Right kidney (tissue), 1 donor: ENCODE data around the gene MTHFD1L.
"Not testable (repeated sequence)": the region's sequence is repeated elsewhere in the genome, so short reads cannot be mapped to it uniquely, and the experiment has no call there.

Experiments
- DNase-seq: peaks from one replicate; pipeline ENCODE4 v3.0.0-alpha.2; 2016

Gene MTHFD1L

DNA sequence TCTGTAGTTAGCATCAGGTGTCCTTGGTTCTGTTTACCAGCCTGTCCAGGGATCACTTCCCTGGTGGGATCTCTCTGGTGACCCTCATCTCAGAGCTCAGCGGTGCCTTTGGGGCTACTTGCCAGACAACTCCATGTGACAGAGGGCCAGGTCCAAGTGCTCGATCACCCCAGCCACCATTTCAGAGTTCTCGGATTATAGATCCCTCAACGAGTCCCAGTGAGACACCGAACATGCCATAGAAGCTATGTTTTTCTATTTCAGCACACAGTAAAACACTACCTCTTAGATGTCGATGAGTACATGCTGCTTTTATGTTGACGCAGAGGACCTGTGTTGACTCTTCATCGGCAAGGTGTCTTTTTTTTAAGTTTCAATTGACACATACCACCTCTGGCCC lies 204.1 kb downstream of the MTHFD1L start:
- DNase-seq, result no peak

DNA sequence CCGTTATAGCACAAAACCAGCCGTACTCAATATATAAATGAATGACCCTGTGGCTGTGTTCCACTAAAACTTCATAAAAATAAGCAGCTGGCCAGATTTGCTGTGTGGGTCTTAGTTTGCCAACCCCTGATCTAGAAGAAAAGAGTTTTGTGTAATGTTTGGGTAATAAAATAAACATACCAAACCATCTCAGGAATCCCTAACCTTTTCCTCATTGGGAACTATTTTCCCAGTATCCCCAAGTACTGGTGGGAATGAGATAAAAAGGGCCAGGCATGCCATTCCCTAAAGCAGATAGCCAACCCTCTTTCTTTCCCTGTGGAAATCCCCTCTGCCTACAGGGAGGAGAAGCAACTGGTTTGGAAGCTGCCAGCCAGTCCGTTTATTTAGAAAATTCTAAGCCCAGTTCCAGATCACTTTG lies 205.1 kb downstream of the MTHFD1L start:
- peak; percentile 2 for DNase-seq

DNA sequence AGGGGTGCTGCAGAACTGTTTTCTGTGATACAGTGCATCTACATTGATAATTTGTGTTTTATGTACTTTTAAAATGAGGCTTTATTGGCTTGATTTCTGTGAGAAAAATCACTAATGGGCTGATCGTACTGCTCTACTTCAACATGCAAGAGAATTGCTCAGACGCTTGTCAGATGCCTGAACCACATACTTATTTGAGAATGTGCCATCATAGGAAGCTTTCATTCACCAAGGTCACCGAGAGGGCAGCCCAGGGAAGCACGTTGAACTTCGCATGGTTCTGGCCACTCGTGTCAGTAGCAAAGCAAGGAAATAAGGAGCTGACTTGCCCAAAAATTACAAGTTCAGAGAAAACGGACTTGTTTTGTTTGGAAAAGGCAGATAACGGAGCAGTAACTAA lies 205.8 kb downstream of the MTHFD1L start:
- DNase-seq, result no peak

DNA sequence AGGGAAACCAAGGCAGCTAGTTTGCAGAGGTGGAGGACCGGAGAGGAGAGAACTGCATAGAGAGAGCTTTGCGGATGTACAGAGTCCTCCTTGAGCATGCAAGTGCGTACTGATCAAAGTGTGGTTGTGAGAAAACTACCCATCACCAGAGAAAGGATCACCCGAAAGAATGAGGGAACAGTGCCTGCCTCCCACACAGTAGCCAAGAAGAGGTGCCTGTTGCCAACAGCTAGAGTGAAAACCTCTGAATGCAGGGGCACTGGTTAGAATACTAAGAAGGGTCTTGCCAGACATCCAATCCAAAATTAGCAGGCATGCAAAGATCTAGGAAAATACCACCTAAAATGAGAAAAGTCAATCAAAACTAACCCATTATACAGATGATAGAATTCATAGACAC lies 207.6 kb downstream of the MTHFD1L start:
- no peak for DNase-seq

DNA sequence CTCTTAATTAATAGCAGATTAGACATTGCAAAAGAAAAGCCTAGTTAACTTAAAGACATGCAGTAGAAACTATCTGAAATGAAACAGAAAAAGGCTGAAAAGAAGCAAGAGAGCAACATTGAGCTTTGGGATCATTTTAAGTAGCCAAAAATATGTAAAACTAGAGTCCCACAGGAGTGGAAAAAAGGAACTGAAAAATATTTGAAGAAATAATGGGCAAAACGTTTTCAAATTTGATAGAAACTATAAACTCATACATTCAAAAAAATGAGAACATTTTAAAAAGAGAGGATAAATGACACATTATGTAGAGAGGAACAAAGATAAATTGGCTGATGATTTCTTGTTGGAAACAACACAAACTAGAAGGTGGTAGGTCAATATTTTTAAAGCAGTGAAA lies 208.2 kb downstream of the MTHFD1L start:
- DNase-seq, result no peak

DNA sequence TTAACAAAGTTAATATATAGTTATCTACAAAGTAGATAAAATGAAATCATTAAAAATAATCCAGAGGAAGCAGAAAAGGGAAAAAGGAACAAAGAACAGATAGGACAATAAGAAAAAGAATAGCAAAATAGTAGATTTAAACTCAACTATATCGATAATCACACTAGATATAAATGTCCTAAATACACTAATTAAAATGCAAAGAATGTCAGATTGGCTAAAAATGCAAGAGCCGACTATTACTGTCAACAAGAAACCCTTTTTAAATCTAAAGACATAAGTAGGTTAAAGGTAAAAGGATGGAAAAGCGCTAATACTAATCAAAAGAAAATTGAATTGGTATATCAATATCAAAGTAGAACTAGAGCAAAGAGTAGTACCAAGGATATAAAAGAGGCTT lies 209.5 kb downstream of the MTHFD1L start:
- no peak for DNase-seq

DNA sequence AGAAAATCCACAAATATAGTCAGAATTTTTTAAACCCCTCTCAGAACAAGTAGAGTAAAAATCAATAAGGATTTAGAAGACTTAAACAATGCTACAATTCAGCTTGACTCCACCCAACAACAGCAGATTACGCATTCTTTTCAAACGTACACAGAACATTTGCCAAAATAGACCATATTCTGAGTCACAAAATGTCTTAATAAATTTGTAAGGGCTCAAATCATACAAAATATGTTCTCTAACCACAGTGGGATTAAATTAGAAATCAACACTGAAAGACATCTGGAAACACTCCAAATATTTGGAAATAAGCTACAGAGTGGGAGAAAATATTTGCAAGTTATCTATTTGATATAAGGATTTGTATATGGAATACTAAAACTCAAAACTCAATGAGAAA lies 210.0 kb downstream of the MTHFD1L start:
- no peak for DNase-seq

DNA sequence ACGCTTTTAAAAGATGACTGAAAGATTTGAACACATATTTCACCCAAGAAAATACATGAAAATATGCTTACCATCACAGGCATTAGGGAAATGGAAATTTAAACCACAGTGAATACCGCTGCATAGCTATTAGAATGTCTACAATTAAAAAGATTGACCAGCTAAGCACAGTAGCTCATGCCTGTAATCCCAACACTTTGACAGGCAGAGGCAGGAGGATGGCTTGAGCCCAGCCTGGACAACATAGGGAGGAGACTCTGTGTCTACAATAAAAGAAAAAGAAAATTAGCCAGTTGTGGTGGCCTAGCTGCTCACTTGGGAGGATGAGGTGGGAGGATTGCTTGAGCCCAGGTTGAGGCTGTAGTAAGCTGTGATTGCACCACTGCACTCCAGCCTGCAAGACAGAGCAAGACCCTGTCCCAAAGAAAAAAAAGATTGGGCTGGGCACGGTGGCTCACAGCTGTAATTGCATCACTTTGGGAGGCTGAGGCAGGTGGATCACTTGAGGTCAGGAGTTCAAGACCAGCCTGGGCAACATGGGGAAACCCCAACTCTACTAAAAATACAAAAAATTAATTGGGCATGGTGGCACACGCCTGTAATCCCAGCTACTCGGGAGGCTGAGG lies 210.5 kb downstream of the MTHFD1L start:
- DNase-seq, result no peak

DNA sequence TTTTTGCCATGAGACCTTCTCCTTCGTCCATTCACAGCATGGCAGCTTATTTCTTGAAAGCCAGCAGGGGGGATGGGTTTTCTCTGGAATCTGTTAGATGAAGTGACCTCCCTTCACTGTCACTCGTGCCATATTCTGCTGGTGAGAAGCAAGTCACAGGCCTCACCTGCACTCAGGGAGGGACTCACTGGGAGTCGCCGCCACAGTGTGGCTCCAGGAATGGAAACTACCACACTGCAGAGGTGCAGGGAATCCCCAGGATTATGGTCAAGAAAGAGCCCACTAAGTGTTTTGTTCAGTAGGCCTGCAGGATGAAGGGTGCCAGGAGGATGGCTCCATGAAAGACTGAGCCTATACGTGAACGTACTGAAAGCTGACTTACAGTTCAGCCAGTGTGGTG lies 213.2 kb downstream of the MTHFD1L start:
- no peak for DNase-seq

DNA sequence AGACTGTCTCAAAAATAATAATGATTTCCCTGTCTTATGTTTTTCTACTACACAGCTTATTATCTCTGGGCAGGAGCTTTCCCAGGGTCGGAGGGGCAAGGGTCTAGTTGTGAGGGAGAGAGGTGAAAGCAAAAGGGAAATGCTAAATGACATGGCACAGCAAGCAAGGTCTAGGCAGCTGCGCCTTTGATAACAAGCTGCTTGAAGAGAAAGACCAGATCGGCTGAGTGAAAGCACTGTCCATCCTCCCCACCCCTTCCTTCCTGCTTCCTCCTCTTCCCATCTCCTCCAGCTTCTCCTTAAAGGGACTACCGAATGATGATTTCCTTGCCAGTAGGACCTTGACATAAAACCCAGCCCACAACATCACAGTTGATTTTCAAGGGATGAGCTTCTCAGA lies 216.2 kb downstream of the MTHFD1L start:
- no peak for DNase-seq

DNA sequence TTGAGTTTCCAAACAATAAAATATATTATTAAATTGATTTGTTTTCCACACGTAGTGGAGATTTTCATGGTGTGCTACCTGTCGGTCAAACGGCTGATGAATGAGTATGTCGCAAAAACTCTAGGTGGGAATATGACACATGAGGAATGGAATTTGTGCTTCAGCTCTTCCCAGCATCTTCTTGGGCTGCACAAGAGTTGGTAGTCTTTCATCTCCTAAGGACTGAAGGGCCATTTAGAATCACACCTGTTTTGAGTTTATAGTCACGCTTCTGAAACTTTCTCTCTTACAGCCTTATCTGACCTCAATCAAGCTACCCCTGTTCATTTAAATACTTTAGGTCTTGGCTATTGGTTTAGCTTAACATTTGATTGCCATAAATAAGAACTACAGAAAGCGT lies 216.6 kb downstream of the MTHFD1L start:
- no peak for DNase-seq

DNA sequence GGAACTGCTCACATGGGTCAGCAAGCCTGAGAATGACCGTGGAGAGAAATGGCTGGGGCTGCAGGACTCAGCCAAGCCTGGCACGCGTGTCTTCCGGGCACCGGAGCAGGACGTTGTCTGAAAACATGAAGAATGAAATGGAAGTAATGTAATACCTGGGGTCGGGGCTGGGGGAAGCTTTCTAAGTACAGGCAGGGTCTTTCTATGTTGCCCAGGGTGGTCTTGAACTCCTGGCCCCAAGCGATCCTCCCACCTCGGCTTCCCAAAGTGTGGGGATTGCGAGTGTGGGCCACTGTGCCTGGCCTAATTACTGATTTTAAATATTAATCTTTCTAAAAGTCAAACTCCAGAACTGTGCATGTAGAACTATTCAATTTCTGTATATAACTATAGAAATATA lies 218.8 kb downstream of the MTHFD1L start:
- no peak for DNase-seq

DNA sequence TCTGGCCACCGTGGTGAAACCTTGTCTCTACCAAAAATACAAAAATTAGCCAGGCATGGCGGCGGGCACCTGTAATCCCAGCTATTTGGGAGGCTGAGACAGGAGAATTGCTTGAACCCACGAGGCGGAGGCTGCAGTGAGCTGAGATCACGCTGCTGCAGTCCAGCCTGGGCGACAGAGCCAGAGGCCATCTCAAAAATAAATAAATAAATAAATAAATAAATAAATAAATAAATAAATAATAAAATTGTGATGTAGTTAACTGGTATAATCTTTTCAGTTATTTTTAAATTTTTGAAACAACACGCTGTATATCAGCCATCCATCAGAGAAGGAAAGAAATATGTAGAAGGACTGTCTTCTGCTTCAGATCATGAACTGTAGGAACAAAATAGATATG lies 221.6 kb downstream of the MTHFD1L start:
- not testable (repeated sequence) for DNase-seq

DNA sequence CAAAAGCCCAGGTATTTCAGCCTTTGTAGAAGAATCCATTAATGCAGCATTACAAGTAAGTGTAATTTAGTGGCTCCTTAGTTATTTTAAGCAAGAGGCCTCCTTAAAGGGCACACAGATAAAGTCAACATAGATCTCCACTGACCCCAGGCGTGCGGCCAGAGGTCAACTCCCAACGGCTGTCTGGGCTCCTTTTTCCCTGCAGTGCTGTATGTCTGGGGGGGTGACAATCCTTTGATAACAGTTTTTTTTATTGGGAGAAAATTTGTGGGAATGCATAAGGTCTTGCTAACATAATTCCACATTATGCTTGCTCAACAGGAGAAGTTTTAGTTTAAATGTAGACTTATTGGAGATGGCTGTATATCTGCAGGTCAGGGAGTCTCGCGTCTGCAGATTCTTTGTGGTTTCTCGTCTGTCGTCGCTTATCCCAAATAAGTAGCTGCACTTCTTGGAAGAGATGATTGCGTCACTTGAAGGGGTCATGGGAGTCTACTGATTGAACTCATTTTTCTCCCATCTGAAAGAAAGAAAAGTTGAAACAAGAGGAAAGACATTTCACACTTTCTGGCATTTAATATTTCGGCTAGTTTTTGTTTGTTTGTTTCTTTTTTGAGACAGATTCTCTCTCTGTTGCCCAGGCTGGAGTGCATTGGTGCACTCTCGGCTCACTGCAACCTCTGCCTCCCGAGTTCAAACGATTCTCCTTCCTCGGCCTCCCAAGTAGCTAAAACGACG lies 222.5 kb downstream of the MTHFD1L start:
- no peak for DNase-seq

DNA sequence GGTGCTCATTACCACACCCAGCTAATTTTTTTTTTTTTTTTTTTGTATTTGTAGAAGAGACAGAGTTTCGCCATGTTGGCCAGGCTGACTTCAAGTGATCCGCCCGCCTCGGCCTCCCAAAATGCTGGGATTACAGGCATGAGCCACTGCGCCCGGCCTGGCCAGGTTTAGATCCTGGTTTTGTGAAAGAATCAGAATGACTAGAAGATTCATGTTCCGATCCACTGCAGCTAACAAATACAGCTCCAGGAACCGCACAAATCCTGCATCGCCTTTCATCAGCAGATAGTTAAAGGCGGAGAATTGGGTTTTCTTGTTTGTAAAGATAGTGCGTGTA lies 223.1 kb downstream of the MTHFD1L start:
- DNase-seq, result no peak

DNA sequence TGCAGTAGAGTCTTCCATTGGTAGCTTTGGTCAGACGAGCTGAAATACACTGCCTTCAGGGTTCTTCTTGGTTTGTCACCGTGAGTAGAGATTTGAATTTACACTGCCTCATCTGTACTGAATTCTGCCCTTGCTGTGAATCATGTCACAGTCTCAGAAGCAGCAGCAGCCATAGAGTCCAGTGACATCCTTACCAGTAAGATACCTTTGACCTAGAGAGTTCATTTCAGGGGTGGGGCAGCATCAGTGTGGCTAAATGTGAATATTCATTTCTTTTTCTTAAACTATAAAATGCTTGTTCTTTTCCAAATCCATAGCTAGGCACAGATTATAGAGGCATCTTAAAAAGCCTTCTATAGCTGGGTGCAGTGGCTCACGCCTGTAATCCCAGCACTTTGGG lies 223.5 kb downstream of the MTHFD1L start:
- DNase-seq, result no peak

DNA sequence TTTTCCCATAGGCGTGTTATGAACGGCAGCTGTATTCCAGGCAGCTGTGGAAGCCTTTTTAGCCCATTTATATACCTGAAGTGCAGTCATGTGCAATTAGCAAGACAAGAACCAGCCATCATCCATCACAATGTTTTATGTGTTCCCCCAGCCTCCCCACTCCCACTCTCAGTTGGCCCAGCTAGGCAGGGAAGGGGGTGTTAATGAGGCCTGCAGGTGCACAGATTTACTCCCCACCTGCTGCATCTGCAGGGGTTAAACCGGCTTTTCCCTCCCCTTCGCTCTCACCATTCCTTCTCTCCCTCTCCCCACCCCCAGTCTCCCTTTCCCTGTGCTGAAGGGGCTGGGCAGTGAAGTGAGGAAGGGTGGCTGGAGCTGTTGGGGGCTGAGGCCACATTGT lies 224.5 kb downstream of the MTHFD1L start:
- peak; percentile 59 for DNase-seq

DNA sequence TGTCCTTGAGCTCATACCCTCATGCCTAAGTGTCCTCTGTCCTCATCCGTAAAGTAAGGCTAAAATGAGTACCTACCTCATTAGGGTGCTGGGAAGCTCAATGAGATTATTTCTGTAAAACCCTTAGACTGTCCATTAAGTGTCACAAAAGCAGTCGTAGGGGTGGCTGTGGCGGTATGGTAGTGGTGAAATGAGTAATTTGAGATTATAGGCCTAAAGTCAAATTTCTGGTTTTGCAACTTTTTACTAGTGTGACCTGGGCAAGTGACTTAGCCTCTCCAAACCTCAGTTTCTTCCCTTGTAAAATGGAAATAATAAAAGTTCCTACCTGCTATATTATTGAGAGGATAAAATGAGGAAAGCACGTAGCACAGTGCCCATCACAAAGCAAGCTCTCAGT lies 226.1 kb downstream of the MTHFD1L start:
- no peak for DNase-seq

DNA sequence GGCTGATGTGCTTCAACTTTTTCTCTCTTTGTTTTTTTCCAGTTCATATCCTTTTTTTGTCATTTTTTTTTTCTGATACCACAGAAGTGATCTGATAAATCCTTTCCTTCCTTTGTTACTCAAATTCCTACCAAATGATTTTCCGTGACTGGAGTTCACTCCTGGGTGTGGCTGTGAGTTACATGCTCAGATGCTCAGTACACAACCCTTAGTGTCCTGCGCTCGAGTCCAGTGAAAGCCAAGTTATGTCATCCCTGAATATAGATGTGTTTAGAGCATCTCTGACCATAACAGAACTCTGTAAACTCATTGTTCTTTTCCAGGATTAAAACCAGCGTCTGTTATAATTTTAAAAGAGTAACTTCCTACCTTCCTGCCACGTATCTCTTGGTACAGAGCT lies 227.1 kb downstream of the MTHFD1L start:
- no peak for DNase-seq

DNA sequence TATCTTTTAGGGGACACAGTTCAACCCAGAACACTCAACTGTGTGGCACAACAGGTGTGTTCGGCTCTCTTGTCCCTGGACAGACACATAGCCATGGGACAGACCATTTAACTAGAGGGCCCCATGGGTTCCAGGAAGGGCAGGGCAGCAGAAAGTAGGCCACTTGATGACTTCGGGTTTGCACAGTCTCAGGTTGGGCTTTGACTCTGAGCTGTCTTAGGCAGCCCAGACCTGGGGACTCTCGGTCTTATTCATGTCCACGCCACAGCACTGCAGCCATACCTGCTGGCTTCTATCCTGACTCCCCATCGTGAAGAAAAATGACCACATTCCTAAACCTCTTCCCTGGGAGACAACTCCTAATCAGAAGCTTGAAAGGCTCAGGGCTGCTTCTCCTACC lies 228.2 kb downstream of the MTHFD1L start:
- no peak for DNase-seq

DNA sequence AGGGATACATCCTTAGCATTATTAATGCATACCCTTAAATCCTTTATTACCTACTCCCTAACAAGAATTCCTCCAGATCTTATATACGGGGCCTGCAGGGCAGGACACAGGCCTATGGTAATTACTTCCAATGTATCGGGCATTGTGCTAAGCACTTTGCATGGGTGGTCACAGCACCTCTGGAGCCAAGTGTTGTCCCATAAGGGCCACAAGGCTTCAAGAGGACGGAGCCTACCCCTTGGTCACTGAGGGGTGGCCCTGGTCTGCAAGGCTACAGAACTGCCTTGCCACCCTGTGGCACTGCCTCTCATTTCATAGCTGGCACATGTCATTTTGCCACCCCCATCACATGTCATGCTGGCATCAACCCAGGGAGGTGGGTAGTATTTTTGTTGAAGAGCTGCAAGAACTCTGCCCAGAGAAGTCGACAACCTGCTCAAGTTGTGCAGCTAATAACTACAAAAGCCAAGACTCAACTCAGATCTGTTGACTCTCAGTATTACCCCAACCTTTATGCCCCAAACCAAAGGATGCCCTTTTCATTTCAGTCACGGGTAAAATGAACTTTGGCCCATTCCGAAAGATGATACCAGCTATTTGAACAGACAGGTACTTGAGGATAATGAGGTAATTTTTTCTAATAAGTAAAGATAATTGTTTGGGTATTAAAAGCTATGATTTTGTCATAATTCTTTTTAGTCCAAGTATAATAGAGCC lies 230.2 kb downstream of the MTHFD1L start:
- no peak for DNase-seq

DNA sequence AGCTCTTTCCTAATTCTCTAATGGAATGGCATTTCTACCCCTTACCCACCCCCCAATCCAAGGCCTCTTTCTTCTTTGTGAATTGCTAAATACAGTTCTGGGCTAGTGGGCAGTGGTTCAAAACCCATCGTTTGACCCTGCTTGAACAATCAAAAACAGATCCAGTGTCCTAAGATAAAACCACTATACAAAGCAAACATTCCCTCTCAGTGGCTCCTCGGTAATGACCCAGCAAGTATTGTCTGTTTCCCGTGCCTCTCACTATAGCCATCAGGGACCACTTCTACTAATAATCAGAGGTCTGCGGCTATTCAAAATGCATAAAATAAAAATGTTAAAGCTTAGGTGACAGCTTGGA lies 230.7 kb downstream of the MTHFD1L start:
- no peak for DNase-seq

DNA sequence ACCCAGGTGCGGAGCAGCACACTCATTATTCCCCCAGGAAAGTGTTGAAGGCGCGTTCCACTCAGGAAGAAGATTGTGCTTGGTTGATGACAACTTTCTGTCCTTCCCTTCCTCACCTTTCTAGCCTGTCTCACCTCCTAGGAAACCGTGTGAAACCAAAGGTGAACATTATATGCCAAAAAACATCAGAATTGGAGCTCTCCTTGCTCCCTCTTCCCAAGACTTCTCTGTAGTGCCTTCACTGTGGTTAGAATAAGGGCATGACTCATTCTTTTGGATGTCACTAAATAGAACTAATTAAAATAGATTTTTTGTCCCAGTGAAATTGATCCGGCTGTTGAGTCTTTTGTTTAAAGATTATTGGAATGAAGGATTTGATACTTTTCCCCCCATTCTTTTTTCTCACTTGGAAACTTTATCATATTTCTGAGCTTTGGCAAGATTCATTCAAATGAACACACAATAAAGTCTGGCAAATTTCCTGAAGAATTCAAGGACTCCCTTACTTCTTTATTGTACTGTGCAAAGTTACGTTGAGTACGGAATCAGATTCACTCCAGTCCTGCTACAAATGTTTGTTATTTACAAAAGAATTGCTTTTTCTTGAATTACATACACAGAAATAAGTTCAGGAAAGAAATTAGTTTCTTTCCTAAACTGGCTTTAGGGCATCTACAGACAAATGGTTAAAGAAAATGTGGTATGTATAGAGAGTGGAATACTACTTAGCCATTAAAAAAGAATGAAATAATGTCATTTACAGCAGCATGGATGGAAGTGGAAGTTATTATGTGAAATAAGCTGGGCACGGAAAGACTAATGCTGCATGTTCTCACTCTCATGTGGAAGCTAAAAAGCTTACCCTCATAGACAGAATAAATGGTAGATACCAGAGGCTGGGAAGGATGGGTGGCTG lies 231.4 kb downstream of the MTHFD1L start:
- no peak for DNase-seq
